HepG2 (cell line): Measurements from ENCODE around the gene PCGF6. TPM values are rescaled to one million over a fixed set of nuclear protein-coding genes. Genes with fewer than 3 reads are reported as not detected.
A peak's percentile ranks its signal among the peaks of the same experiment; 100 is the strongest.

Source experiments
- AHR ChIP-seq: IDR thresholded peaks from 2 replicates; pipeline ENCODE4 v1.6.1; 2018; ENCODE audit warnings: missing genetic modification reagents, missing compliant biosample characterization
- ATF7-NPFF ChIP-seq: sonication (generic); formaldehyde crosslinking; IDR thresholded peaks from 2 replicates; pipeline ENCODE4 v1.8.1; 2023; ENCODE audit warnings: mild to moderate bottlenecking, low read depth, missing genetic modification reagents, moderate library complexity
- EED ChIP-seq: sonication (generic); formaldehyde crosslinking; IDR thresholded peaks from 2 replicates; pipeline ENCODE4 v1.5.0; 2020; ENCODE audit warnings: mild to moderate bottlenecking, missing genetic modification reagents
- RBM22 ChIP-seq: fragments of 200-400 bp; formaldehyde crosslinking; optimal IDR thresholded peaks from 2 replicates; pipeline ENCODE3; 2017; ENCODE audit warnings: mild to moderate bottlenecking, low read length, moderate library complexity
- THRA ChIP-seq: sonication (generic); formaldehyde crosslinking; IDR thresholded peaks from 2 replicates; pipeline ENCODE4 v1.4.0; 2020; ENCODE audit warnings: missing genetic modification reagents, borderline replicate concordance
- ZBTB7A ChIP-seq: sonication (generic); formaldehyde crosslinking; IDR thresholded peaks from 2 replicates; pipeline ENCODE4 v1.8.0; 2022; ENCODE audit warnings: mild to moderate bottlenecking, missing genetic modification reagents
- ZBTB8A ChIP-seq: sonication (generic); formaldehyde crosslinking; IDR thresholded peaks from 2 replicates; pipeline ENCODE4 v1.4.0; 2020; ENCODE audit warnings: mild to moderate bottlenecking, low read depth, missing genetic modification reagents, borderline replicate concordance
- ZNF225 ChIP-seq: sonication (generic); formaldehyde crosslinking; IDR thresholded peaks from 2 replicates; pipeline ENCODE4 v1.4.0; 2020; ENCODE audit warnings: mild to moderate bottlenecking, missing genetic modification reagents
- ZNF407 ChIP-seq: sonication (generic); formaldehyde crosslinking; IDR thresholded peaks from one replicate; pipeline ENCODE4 v1.5.1; 2020; ENCODE audit warnings: mild to moderate bottlenecking, missing genetic modification reagents; ENCODE audit errors: not compliant biosample characterization
- ZNF546 ChIP-seq: sonication (generic); formaldehyde crosslinking; conservative IDR thresholded peaks from 2 replicates; pipeline ENCODE4 v1.8.1; 2023; ENCODE audit warnings: mild to moderate bottlenecking, missing genetic modification reagents
- ZNF770 ChIP-seq: sonication (generic); formaldehyde crosslinking; IDR thresholded peaks from 2 replicates; pipeline ENCODE4 v1.5.0; 2020; ENCODE audit warnings: mild to moderate bottlenecking, missing genetic modification reagents
- ZXDC ChIP-seq: sonication (generic); formaldehyde crosslinking; IDR thresholded peaks from 2 replicates; pipeline ENCODE4 v1.5.0; 2020; ENCODE audit warnings: mild to moderate bottlenecking, missing genetic modification reagents
- polyA plus RNA-seq, 8 experiments: library from polyadenylated mRNA; depleted of rRNA in 3 of 8; stranded (reverse) in 7 of 8; unstranded in 1 of 8; fragments of >200 nt; fragmentation: Illumina TruSeq in 4 of 8; extraction: Trizol in 4 of 8; gene quantifications; 2 replicates each; pipeline versions ENCODE4 v1.2.1 to v1.2.3, GENCODE V29; 2011 to 2016; ENCODE audit warnings: low read depth in 4 of 8, missing spikeins in 1 of 8, mixed read lengths in 1 of 8; ENCODE audit not compliant: insufficient read depth in 1 of 8
- total RNA-seq, 5 experiments: library from RNA; depleted of rRNA; stranded (reverse); fragments of >200 nt; fragmentation: Illumina TruSeq; extraction: Trizol; gene quantifications; 2 replicates each; pipeline ENCODE4 v1.2.3, GENCODE V29; 2016; ENCODE audit warnings: low read depth in 1 of 5

PCGF6 gene
- total and polyA plus RNA-seq, 2 of the 13 experiments (the other 11 are each of a cell fraction or from before 2014, with no cell fraction given), result 5.2 to 19.4 TPM

GRCh38 chr10:103265717-103266329, 85.1 kb downstream of the PCGF6 start (continued):
- TF ChIP-seq EED (CRISPR knock-in tag) (no peak), ZBTB8A (no peak), ZNF770 (CRISPR knock-in tag) (no peak), ATF7-NPFF (no peak; the same call in 1 of the 2 replicates), AHR (CRISPR knock-in tag) (peak; percentile 71; the same call in 1 of the 2 replicates), ZBTB7A (no peak), THRA (CRISPR knock-in tag) (peak; percentile 74; the same call in 1 of the 2 replicates), ZXDC (CRISPR knock-in tag) (no peak), ZNF546 (CRISPR knock-in tag) (0 out of 2 replicates have a peak, but pooled peaks have one; percentile 32), RBM22 (no peak), ZNF225 (no peak; the same call in 1 of the 2 replicates), ZNF407 (CRISPR knock-in tag) (no peak)
